Measurements from ENCODE around the gene PRKAG3.
"Not testable (repeated sequence)": the region's sequence is repeated elsewhere in the genome, so short reads cannot be mapped to it uniquely, and the experiment has no call there.

The PRKAG3 gene

DNA sequence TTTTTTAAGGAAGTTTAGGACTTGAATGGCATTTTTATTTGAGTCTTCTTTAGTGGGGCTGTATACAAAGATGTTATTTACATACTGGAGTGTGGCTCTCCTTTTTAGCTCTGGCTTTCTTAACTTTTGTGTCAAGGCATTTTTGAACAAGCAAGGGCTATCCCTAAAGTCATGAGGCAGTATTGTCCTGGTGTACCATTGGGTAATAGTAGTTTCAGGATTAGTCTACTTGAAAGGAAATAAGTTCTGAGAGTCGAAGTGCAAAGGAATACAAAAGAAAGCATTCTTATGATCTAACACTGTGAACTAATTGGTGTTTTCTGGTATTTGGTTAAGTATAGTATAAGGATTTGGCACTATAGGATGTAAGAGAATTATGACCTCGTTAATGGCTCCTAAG lies 51.6 kb downstream of the PRKAG3 start:
- DNase-seq: no peak

DNA sequence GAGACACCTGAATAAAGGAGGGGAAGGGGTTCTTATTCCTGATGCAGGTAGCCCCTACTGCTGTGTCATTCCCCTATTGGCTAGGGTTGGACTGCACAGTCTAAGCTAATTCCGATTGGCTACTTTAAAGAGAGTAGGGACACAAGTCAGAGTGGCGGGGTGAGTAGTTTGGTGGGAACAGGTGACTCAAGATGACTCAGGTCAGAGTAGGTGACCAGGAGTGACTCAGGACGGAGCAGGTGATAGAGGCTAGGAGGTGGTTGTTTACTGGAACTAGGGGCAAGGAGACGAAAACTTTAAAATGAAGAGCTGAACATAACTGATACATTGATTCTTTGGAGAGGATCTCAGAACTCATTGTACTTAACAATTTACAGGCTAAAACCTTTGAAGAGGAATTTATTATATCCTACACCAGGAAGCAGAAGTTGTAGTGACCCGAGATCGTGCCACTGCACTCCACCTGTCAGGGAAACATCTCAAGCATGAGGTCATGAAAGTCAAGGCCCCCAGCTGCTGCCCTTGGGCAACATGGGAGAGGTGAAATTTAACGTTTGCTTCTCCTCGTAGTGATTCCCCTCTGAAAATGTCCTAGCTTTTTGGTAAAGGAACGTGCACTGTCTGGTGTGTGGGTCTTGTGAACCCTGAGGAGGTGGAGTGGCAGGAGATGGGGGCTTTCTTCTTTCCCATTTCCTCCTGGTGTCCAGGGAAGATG lies 54.2 kb downstream of the PRKAG3 start:
- no peak for DNase-seq

DNA sequence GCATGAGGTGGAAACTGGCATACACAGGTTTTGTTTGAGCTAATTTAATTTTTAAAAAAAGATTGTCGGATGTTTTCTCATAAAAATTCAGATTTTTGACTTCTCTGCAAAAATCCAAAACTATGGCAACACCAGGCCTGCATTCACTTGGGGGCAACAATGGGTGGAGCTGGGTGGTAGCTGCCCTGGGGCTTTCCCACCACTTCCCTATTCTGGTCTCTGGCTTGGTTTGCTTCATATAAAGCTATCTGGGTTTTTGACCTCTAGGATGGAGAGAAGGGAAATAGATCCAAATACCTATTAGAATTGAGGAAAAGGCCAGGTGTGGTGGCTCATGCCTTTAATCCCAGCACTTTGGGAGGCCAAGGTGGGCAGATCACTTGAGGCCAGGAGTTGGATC lies 55.1 kb downstream of the PRKAG3 start:
- peak; percentile 30 for DNase-seq

DNA sequence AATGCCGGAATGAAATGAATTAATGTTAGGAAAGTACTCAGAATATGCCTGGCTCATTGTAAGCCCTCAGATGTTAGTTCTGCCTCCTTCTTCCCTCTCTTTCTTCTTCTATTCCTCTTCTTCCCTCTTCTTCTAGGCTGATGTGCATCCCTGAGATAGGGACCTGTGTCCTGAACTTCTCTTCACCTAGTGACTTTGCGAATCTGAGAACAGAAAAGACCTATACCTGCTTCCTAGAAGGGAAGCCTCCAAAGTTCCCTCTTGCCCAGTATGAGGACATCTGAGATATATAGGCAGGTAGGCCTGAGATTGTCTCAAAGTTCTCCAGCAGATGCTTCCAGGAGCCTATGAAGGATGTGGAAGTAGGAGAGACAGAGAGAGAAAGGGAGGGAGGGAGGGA lies 57.7 kb downstream of the PRKAG3 start:
- DNase-seq: no peak

DNA sequence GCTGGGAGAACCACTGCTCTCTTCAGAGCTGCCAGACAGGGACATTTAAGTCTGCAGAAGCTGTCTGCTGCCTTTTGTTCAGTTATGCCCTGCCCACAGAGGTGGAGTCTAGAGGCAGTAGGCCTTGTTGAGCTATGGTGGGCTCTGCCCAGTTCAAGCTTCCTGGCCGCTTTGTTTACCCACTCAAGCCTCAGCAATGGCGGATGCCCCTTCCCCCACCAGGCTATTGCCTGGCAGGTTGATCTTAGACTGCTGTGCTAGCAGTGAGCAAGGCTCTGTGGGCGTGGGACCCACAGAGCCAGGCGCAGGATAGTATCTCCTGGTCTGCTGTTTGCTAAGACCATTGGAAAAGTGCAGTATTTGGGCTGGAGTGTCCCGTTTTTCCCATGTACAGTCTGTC lies 58.8 kb downstream of the PRKAG3 start:
- not testable (repeated sequence) for DNase-seq
